ENCODE data around the gene RIN1. TPM values are rescaled to one million over a fixed set of nuclear protein-coding genes. Genes with fewer than 3 reads are reported as not detected.

Gene RIN1
- total RNA-seq, 1 donor from 2014 or later = 9.5 TPM

DNA sequence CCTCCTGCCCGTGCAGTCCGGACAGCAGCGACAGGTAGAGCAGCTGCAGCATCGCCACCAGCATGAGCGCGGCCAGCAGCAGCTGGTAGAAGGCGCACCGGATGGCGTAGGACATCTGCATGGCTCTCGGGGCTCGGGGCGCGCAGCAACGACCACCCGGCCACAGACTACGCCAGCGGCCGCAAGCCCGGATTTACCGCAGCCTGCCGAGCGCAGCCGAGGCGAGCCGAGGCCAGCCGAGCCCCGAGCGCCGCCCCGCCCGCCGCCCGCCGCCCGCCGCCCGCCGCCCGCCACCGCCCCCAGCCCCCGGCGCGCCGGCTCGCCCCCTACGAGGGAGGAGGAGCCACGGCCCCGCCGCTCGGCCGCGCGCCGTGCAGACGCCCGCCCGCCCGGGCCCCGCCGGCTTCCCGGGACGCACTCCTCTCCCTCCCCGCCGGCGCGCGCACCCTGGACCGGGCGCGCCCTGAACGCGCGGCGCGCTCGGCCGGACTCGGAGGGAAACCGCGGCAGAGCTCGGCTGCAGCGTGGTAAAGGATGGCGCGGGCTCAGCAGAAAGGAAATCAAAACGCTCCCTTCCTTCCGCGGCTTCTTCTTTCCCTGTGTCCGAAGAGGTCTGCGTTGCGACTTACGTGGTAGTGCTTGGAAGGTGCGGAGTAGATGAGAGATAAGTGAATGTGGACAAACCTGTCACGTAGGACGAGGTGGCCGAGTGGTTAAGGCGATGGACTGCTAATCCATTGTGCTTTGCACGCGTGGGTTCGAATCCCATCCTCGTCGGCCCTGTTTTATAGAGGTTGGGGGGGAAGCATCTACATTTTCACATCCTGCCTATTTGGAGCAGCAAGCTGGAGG lies 11.4 kb upstream of the RIN1 start, which contains the start of gene B4GAT1:
B4GAT1 (minus strand) TSS at position 205 of the 852 bp plus-strand sequence; CDS start at position 121, 84 bp downstream.
- H3K27ac Mint-ChIP-seq = peak within 1 kb of the TSS; percentile 99
- H3K4me3 Mint-ChIP-seq = peak within 1 kb of the TSS; percentile 97
- H3K4me1 Mint-ChIP-seq (ENCODE audit: unreplicated experiment) = peaks cover 23% of the 10 kb centered on the region
- H3K9me3 Mint-ChIP-seq = no peaks in the 10 kb centered on the region
- TF ChIP-seq, protein P1, sequence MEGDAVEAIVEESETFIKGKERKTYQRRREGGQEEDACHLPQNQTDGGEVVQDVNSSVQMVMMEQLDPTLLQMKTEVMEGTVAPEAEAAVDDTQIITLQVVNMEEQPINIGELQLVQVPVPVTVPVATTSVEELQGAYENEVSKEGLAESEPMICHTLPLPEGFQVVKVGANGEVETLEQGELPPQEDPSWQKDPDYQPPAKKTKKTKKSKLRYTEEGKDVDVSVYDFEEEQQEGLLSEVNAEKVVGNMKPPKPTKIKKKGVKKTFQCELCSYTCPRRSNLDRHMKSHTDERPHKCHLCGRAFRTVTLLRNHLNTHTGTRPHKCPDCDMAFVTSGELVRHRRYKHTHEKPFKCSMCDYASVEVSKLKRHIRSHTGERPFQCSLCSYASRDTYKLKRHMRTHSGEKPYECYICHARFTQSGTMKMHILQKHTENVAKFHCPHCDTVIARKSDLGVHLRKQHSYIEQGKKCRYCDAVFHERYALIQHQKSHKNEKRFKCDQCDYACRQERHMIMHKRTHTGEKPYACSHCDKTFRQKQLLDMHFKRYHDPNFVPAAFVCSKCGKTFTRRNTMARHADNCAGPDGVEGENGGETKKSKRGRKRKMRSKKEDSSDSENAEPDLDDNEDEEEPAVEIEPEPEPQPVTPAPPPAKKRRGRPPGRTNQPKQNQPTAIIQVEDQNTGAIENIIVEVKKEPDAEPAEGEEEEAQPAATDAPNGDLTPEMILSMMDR (conservative IDR thresholded peaks at IDR 0.05) = no peak
- peaks cover 4% of the 10 kb centered on the region for H3K36me3 Mint-ChIP-seq
- peak; percentile 92 for DNase-seq (ENCODE audit: extremely low spot score, unreplicated experiment)
- H3K27me3 Mint-ChIP-seq = peaks cover 5% of the 10 kb centered on the region

DNA sequence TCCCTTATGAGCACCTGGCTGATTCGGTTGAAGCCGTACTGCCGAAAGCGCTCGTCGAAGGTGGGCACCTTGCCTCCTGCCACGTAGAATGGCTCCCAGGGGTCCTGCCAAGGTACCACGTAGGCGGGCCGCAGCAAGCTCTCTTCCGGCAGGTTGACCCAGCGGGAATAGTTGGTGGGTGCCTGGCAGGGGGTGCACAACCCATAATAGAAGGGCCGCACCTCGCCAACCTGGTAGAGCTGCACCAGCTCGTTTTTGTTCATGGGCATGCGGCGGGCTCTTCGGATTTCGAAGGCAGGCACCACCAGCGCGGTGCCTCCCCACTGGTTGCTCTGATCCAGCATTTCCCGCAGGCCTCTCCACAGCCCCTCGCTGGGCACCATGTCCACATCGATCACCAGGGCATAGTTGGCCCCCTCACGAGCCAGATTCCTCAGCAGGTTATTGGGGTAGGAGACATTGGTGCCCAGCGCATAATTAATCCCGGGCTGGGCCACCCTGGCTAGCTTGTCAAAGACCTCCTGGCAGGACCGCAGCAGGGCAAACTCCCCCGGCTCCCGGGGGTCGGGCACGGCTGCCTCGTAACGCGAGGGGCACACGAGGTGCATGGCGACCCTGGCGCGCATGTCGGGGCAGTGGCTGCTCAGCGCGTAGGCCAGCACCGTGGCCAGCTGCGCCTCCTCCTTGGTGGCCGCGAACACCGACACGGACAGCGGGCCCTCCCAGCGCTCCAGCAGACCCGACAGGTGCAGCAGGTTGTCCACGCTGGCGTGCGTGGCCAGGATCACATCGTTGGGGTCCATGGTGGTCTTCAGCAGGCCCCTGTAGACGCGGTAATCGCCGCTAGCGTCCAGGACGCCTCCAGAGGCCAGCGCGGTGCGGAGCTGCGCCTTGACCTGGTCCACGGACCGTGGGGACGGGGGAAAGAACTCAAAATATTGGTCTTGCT lies 10.5 kb upstream of the RIN1 start:
- Mint-ChIP-seq H3K27ac (peak overlapping the region; percentile 97), H3K36me3 (peaks cover 4% of the 10 kb centered on the region), H3K9me3 (no peaks in the 10 kb centered on the region), H3K4me3 (peak overlapping the region; percentile 97), H3K4me1 (ENCODE audit: unreplicated experiment) (peaks cover 23% of the 10 kb centered on the region), H3K27me3 (peaks cover 5% of the 10 kb centered on the region)
- DNase-seq (ENCODE audit: extremely low spot score, unreplicated experiment) = no peak
- TF ChIP-seq, protein P1 (conservative IDR thresholded peaks at IDR 0.05) = no peak

DNA sequence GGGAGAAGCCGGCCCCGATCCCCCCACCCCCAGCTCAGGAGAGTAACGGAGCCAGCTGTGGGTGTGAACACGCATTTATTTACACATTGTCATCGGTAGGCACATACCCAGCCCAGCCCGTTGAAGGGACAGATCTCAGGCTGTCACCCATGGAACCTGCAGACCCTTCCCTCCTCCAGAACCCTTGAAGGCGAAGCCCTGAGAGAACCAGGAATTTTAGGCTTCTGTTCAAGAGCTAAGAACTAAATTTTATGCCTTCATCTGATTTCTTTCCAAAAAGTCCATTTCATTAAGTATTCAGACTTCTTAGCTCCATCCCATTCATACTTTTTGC lies 9.0 kb upstream of the RIN1 start:
- Mint-ChIP-seq H3K4me3 (peak overlapping the region; percentile 97), H3K36me3 (peaks cover 4% of the 10 kb centered on the region), H3K4me1 (ENCODE audit: unreplicated experiment) (peaks cover 23% of the 10 kb centered on the region), H3K9me3 (no peaks in the 10 kb centered on the region), H3K27me3 (peaks cover 5% of the 10 kb centered on the region), H3K27ac (peak overlapping the region; percentile 97)
- TF ChIP-seq, protein P1 (conservative IDR thresholded peaks at IDR 0.05) = no peak
- DNase-seq (ENCODE audit: extremely low spot score, unreplicated experiment) = no peak

DNA sequence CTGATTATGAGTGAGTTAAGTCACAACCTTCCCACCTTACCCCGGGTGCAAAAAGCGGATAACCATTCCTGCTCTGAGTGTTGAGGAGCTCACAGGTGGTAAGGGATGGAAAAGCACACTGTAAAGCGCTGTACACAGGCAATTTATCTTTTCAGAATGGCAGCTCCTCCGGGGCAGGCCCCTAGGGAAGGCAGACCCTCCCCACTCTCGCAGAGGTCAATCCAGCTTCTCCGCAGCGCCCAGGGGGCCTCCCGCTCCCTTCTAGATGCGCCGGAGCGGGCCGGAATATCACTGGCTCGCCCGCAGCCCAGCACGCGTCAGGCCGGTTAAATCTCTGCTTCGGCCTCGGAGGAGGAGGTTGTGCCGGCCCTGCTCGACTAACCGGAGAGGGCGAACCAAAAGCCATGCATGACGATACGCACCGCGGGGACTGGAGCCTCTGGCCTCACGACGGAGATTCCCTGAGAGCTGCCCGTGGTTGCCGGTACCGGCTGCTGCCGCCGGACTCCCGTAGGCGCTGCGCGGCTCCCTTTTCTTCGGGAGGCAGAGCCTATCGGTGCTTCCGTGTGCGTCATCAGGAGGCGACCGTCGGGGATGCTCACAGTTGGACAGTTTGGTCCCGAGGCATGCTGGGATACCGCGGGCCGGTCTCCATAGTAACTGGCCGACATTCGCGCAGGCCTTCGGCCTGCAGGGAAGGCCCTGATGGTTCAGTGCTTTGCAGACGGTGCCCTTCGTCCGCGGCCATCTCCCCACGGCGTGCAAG lies 8.5 kb upstream of the RIN1 start, which contains the start of gene BRMS1:
BRMS1 (minus strand) TSS at position 555 of the 766 bp plus-strand sequence. CDS start 2,870 bp downstream, outside the sequence.
- TF ChIP-seq, protein P1 (conservative IDR thresholded peaks at IDR 0.05) = peak; percentile 41
- H3K27me3 Mint-ChIP-seq = peaks cover 5% of the 10 kb centered on the region
- peak within 1 kb of the TSS; percentile 97 for H3K27ac Mint-ChIP-seq
- no peaks in the 10 kb centered on the region for H3K9me3 Mint-ChIP-seq
- H3K36me3 Mint-ChIP-seq = peaks cover 4% of the 10 kb centered on the region
- H3K4me3 Mint-ChIP-seq = peak within 1 kb of the TSS; percentile 97
- DNase-seq (ENCODE audit: extremely low spot score, unreplicated experiment) = peak; percentile 95
- H3K4me1 Mint-ChIP-seq (ENCODE audit: unreplicated experiment) = peaks cover 23% of the 10 kb centered on the region

DNA sequence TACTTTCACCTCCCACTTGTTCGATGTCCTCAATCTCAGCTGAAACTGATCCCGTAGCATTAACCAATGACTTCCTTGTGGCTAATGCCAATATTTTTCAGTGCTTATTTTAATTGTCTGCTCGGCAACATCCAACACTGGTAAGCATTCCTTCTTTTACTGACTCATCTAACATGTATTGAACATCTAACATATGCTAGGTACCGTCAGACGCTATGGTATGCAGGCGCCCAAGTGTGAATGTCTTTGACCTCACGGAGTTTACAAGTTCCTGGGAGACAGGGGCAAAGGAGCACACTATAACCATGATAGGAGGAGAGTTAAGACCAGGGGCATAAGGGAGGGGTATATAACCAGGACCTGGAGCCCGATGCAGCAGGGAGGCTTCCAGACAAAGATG lies 6.9 kb upstream of the RIN1 start:
- TF ChIP-seq, protein P1 (conservative IDR thresholded peaks at IDR 0.05) = no peak
- DNase-seq (ENCODE audit: extremely low spot score, unreplicated experiment) = no peak
- Mint-ChIP-seq H3K4me1 (ENCODE audit: unreplicated experiment) (peaks cover 26% of the 10 kb centered on the region), H3K9me3 (no peaks in the 10 kb centered on the region), H3K27ac (no peak overlapping the region), H3K27me3 (peaks cover 5% of the 10 kb centered on the region), H3K4me3 (peak overlapping the region; percentile 97), H3K36me3 (peaks cover 4% of the 10 kb centered on the region)
